Measurements from ENCODE around the gene RMDN3.

The RMDN3 gene

DNA sequence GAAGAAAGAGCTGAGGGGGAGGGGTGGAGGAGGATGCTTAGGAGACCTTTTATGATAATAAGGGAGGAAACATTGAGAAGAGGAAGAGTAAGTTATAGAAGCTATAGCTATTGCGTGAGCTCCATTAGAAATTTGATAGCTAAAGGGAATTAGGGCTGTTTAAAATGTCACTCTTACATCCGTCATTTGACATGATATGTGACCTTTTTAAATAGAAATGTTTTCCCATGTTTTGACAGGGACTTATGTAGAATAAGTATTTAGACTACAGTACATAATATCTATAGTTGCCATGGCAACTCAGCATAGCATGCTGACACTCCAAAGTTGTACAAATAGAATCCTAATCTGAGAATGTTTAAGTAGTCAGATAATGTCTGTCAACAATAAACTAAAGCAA lies 40.9 kb downstream of the RMDN3 start:
- H3K4me1 ChIP-seq (ENCODE audit: insufficient read depth, low read length): no peaks in the 10 kb centered on the region
- H3K9me3 ChIP-seq (ENCODE audit: low read length): no peaks in the 10 kb centered on the region
- H3K27ac ChIP-seq (ENCODE audit: low read depth, low read length): no peak overlapping the region
- no peak overlapping the region for H3K9ac ChIP-seq (ENCODE audit: low read length)
- H3K4me3 ChIP-seq (ENCODE audit: low read depth in 1 of 2, low read length in 2 of 2): no peak overlapping the region
- no peaks in the 10 kb centered on the region for H3K27me3 ChIP-seq (ENCODE audit: control insufficient read depth in 1 of 2, insufficient read depth in 2 of 2, low read length in 2 of 2)
- H3K36me3 ChIP-seq (ENCODE audit: insufficient read depth, low read length): no peaks in the 10 kb centered on the region

DNA sequence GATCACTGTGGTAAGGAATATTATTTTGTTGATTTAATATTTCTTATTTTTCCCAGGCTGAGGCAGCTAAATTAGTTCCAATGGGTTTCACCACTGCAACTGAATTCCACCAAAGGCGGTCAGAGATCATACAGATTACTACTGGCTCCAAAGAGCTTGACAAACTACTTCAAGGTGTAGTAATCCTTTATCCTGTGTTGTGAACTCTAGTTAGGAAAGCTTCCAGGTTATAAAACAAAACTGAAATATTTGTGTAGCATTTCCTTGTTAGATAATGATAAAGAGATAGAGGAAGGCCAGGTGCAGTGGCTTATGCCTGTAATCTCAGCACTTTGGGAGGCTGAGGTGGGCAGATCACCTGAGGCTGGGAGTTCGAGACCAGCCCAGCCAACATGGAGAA lies 48.9 kb downstream of the RMDN3 start:
- no peak overlapping the region for H3K27ac ChIP-seq (ENCODE audit: low read depth, low read length)
- H3K4me1 ChIP-seq (ENCODE audit: insufficient read depth, low read length): no peaks in the 10 kb centered on the region
- no peak overlapping the region for H3K4me3 ChIP-seq (ENCODE audit: low read depth in 1 of 2, low read length in 2 of 2)
- H3K9me3 ChIP-seq (ENCODE audit: low read length): no peaks in the 10 kb centered on the region
- H3K27me3 ChIP-seq (ENCODE audit: control insufficient read depth in 1 of 2, insufficient read depth in 2 of 2, low read length in 2 of 2): no peaks in the 10 kb centered on the region
- no peak overlapping the region for H3K9ac ChIP-seq (ENCODE audit: low read length)
- H3K36me3 ChIP-seq (ENCODE audit: insufficient read depth, low read length): no peaks in the 10 kb centered on the region

DNA sequence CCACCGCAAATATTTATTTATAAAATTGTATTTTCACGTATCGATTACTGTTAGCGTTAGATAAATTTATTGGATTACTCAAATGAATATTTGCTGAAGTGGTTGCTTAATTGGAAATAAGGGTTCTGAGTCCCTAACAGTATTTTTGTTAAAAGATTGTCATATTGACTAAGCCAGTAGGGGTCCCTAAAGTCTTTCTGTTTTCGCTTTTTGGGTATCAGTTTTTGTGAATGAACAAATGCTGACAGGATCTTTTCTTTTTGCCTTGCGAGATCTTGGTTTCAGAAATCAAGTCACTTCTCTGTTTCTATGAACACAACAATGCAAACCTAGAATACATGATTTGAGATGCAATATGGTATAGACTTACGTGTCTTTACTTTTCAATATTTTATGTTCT lies 53.0 kb downstream of the RMDN3 start:
- Histone ChIP-seq H3K9ac (ENCODE audit: low read length) (no peak overlapping the region), H3K4me1 (ENCODE audit: insufficient read depth, low read length) (no peaks in the 10 kb centered on the region), H3K4me3 (ENCODE audit: low read depth in 1 of 2, low read length in 2 of 2) (no peak overlapping the region), H3K27ac (ENCODE audit: low read depth, low read length) (no peak overlapping the region), H3K36me3 (ENCODE audit: insufficient read depth, low read length) (no peaks in the 10 kb centered on the region), H3K27me3 (ENCODE audit: control insufficient read depth in 1 of 2, insufficient read depth in 2 of 2, low read length in 2 of 2) (no peaks in the 10 kb centered on the region), H3K9me3 (ENCODE audit: low read length) (no peaks in the 10 kb centered on the region)

DNA sequence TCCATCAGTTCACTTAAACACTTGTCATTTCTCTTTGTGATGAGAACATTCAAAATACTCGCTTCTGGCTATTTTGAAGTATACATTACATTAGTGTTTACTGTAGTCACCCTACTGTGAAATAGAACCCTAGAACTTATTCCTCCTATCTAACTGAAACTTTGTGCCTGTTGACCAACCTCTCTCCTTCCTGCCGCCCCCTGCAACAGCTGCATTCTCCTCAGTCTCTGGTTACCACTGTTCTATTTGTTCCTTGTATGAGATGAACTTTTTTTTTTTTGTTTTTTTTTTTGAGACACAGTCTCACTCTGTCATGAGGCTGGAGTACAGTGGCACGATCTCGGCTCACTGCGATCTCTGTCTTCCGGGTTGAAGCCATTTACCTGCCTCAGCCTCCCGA lies 57.1 kb downstream of the RMDN3 start:
- Histone ChIP-seq H3K9ac (ENCODE audit: low read length) (no peak overlapping the region), H3K36me3 (ENCODE audit: insufficient read depth, low read length) (no peaks in the 10 kb centered on the region), H3K4me1 (ENCODE audit: insufficient read depth, low read length) (peaks cover 17% of the 10 kb centered on the region), H3K9me3 (ENCODE audit: low read length) (no peaks in the 10 kb centered on the region), H3K27me3 (ENCODE audit: control insufficient read depth in 1 of 2, insufficient read depth in 2 of 2, low read length in 2 of 2) (no peaks in the 10 kb centered on the region), H3K4me3 (ENCODE audit: low read depth in 1 of 2, low read length in 2 of 2) (no peak overlapping the region), H3K27ac (ENCODE audit: low read depth, low read length) (no peak overlapping the region)

DNA sequence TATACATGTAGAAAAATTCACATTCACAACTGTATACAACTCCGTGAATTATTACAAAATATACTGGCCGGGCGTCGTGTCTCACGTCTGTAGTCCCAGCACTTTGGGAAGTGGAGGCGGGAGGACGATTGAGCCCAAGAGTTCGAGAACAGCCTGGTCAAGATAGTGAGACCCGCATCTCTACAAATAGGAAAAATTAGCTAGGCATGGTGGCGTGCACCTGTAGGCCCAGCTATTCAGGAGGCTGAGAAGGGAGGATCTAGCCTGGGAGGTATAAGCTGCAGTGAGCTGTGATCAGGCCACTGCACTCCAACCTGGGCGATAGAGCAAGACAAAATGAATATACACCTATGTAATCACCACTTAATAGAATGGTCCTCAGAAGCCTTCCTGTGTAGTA lies 58.8 kb downstream of the RMDN3 start:
- no peaks in the 10 kb centered on the region for H3K9me3 ChIP-seq (ENCODE audit: low read length)
- no peak overlapping the region for H3K4me3 ChIP-seq (ENCODE audit: low read depth in 1 of 2, low read length in 2 of 2)
- H3K36me3 ChIP-seq (ENCODE audit: insufficient read depth, low read length): no peaks in the 10 kb centered on the region
- H3K9ac ChIP-seq (ENCODE audit: low read length): no peak overlapping the region
- H3K4me1 ChIP-seq (ENCODE audit: insufficient read depth, low read length): peaks cover 17% of the 10 kb centered on the region
- H3K27ac ChIP-seq (ENCODE audit: low read depth, low read length): no peak overlapping the region
- no peaks in the 10 kb centered on the region for H3K27me3 ChIP-seq (ENCODE audit: control insufficient read depth in 1 of 2, insufficient read depth in 2 of 2, low read length in 2 of 2)

DNA sequence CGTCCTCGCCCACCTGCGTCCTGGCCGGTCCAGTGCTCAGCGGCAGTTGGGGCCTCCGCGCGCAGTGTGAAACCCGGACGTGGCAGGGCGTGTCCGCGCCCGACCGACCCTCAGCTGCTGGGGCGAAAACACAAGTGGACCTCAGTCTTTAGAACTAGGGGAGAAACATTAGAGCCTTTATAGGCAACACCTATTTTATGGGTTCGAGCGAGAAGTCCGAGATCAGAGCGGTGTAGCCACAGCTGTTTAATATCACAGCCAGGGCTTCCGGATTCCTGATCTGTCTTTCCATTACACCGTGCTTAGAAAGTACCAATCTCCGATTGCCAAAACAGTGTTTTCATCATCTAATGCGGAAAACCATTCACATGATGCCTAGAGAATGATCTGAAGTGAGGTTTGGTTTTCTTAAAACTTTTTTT lies 59.6 kb downstream of the RMDN3 start:
- Histone ChIP-seq H3K9me3 (ENCODE audit: low read length) (no peaks in the 10 kb centered on the region), H3K4me1 (ENCODE audit: insufficient read depth, low read length) (peaks cover 17% of the 10 kb centered on the region), H3K27me3 (ENCODE audit: control insufficient read depth in 1 of 2, insufficient read depth in 2 of 2, low read length in 2 of 2) (no peaks in the 10 kb centered on the region), H3K4me3 (ENCODE audit: low read depth in 1 of 2, low read length in 2 of 2) (peak overlapping the region; percentile 82 to 96), H3K27ac (ENCODE audit: low read depth, low read length) (no peak overlapping the region), H3K9ac (ENCODE audit: low read length) (no peak overlapping the region), H3K36me3 (ENCODE audit: insufficient read depth, low read length) (no peaks in the 10 kb centered on the region)

DNA sequence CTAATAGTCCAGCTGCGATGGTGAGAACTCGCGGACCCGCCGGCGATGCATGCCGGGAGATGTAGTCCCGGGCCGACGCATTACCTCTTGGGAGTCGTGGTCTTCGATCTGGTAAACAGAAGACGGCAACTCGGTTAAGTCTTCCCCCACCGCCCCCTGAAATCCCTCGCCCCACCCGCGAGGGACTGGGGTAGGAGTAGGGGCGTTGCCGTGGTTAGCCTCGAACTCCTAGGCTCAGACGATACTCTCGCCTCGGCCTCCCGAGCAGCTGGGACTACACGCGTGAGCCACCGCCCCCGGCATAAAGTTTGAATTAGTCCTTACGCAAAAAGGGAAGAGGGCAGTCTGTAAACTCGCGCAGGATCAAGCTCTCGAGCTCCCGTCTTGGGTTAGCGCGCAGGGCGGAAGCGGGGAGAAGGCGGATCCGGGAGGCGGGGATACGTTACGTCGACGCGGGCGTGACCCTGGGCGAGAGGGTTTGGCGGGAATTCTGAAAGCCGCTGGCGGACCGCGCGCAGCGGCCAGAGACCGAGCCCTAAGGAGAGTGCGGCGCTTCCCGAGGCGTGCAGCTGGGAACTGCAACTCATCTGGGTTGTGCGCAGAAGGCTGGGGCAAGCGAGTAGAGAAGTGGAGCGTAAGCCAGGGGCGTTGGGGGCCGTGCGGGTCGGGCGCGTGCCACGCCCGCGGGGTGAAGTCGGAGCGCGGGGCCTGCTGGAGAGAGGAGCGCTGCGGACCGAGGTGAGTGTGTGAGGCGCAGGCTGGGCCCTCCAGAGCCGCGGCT lies 60.2 kb downstream of the RMDN3 start, which contains the start of gene RAD51:
TSS of gene RAD51 (plus strand) at position 487 of the 781 bp plus-strand sequence. CDS start 3,585 bp downstream, outside the sequence.
- Histone ChIP-seq H3K9me3 (ENCODE audit: low read length) (no peaks in the 10 kb centered on the region), H3K27ac (ENCODE audit: low read depth, low read length) (peak within 1 kb of the TSS; percentile 95), H3K4me3 (ENCODE audit: low read depth in 1 of 2, low read length in 2 of 2) (peak within 1 kb of the TSS; percentile 82 to 96), H3K36me3 (ENCODE audit: insufficient read depth, low read length) (no peaks in the 10 kb centered on the region), H3K27me3 (ENCODE audit: control insufficient read depth in 1 of 2, insufficient read depth in 2 of 2, low read length in 2 of 2) (no peaks in the 10 kb centered on the region), H3K9ac (ENCODE audit: low read length) (peak within 1 kb of the TSS; percentile 93), H3K4me1 (ENCODE audit: insufficient read depth, low read length) (peaks cover 17% of the 10 kb centered on the region)

DNA sequence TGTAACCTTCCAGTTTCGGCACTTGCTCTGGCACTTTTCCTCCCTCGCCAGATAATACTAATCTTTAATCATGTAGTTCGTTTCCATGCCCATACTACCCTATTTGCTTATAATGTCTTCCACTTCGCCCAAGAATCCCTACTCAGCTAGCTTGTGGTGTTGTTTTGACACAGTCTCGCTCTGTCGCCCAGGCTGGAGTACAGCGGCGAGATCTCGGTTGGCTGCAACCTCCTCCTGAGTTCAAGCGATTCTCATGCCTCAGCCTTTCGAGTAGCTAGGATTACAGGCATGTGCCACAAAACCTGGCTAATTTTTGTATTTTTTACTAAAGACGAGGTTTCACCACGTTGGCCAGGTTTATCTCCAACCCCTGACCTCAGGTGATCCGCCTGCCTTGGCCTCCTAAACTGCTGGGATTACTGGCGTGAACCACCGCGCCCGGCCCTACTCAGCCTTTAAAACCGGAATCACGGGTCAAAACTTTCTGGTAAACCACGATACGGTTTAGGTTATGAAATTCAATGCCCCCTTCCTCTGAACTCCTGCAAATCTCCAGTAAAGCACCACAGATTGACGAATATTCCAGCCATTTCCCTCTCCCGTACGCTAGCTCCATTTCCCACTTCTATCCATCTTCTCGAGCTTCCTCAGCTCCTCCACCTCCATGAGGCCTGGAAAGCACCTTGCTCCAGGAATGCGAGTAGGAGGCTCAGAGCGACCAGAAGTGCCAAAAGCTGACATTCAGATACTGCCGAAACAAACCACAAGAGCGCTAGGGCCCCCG lies 61.0 kb downstream of the RMDN3 start:
- Histone ChIP-seq H3K9ac (ENCODE audit: low read length) (peak overlapping the region; percentile 93), H3K27ac (ENCODE audit: low read depth, low read length) (peak overlapping the region; percentile 95)

DNA sequence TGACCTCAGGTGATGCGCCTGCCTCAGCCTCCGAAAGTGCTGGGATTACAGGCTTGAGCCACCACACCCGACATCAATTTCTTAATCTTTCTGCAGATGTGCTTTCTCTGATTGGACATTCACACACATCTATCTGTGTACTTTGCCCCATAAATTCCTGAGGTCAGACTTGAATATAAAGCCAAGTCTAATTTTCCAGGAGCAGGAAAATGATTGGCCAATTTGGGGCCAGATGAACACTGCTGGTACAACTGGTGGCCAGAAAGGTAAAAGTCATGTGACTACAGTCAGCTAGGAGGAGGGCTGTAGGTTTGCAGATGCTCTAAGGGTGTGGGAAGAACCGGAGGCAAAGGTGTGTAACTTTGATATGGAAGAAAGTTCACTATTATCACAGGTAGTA lies 63.3 kb downstream of the RMDN3 start:
- H3K27me3 ChIP-seq (ENCODE audit: control insufficient read depth in 1 of 2, insufficient read depth in 2 of 2, low read length in 2 of 2): no peaks in the 10 kb centered on the region
- H3K27ac ChIP-seq (ENCODE audit: low read depth, low read length): no peak overlapping the region
- H3K9me3 ChIP-seq (ENCODE audit: low read length): no peaks in the 10 kb centered on the region
- peaks cover 17% of the 10 kb centered on the region for H3K4me1 ChIP-seq (ENCODE audit: insufficient read depth, low read length)
- no peak overlapping the region for H3K9ac ChIP-seq (ENCODE audit: low read length)
- no peaks in the 10 kb centered on the region for H3K36me3 ChIP-seq (ENCODE audit: insufficient read depth, low read length)
- H3K4me3 ChIP-seq (ENCODE audit: low read depth in 1 of 2, low read length in 2 of 2): no peak overlapping the region

More for the DNA sequence above, 61.0 kb downstream of the RMDN3 start:
- Histone ChIP-seq H3K27me3 (ENCODE audit: control insufficient read depth in 1 of 2, insufficient read depth in 2 of 2, low read length in 2 of 2) (no peaks in the 10 kb centered on the region), H3K4me3 (ENCODE audit: low read depth in 1 of 2, low read length in 2 of 2) (peak overlapping the region; percentile 82 to 96), H3K4me1 (ENCODE audit: insufficient read depth, low read length) (peaks cover 17% of the 10 kb centered on the region), H3K36me3 (ENCODE audit: insufficient read depth, low read length) (no peaks in the 10 kb centered on the region), H3K9me3 (ENCODE audit: low read length) (no peaks in the 10 kb centered on the region)

DNA sequence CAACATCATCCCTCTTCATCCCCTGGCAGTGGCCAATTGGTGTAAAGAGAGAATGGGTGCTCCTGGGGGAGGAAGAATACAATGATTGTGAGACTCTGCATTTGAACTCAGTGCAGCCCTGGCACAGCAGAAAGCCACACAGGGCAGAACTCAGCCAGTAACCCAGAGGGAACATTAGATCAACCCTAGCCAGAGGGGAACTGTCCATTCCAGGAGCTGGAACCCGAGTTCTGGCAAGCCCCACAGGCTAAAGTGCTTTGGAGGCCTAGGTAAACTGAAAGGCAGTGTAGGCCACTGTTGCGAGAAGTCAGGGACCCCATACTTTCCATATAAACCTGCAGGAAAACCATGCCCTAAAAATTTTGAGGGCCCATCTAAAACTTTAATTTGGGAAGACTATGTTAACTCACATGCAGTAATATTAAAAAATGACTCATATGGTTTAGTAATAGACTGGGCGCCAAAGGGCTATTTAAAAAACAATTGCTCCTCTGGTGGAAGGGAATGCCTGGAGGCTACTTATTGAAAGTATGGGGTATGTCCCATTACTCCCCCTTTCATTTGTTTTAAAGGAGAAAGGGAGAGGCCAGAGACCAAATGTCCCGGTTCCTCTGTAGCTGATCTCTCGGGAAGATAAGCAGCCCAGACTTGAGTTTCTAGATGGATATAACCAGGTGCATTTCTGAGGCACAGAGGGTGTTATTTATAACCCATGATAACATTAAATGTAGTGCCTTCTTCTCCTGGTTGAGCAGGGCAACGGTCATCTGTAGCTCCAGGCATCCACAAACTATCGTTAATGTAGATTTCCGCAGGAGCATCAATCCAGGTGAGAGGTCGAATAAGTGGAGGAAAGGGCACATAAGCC lies 65.9 kb downstream of the RMDN3 start:
- Histone ChIP-seq H3K27ac (ENCODE audit: low read depth, low read length) (no peak overlapping the region), H3K9ac (ENCODE audit: low read length) (no peak overlapping the region), H3K27me3 (ENCODE audit: control insufficient read depth in 1 of 2, insufficient read depth in 2 of 2, low read length in 2 of 2) (no peaks in the 10 kb centered on the region), H3K9me3 (ENCODE audit: low read length) (no peaks in the 10 kb centered on the region), H3K4me3 (ENCODE audit: low read depth in 1 of 2, low read length in 2 of 2) (no peak overlapping the region), H3K36me3 (ENCODE audit: insufficient read depth, low read length) (no peaks in the 10 kb centered on the region), H3K4me1 (ENCODE audit: insufficient read depth, low read length) (peaks cover 8% of the 10 kb centered on the region)
